ENCODE measurements around the gene P2RY6.

DNA sequence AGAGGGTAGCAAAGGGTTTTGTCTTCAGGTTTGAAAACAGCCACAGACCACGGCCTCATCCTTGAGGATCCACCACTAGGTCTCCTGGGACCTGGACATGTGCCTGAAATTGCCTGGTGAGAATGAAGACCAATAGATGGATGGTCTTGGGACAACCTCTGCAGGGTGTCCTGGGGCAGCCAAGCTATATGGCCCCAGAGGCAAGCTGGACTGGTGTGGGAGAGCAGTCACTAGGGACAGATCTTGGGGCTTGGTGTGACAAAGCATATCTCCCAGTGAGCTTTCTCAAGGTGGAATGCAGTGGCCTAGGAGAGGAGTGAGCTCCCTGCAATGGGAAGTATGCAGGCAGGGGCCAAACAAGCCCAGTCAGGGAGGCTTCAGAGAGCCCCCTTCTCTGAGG is 13.6 kb downstream of the P2RY6 start:
- no peak for TF ChIP-seq POLR2A (IDR thresholded peaks at IDR 0.05; ENCODE audit: low read depth, low read length)
- TF ChIP-seq PAX5 (IDR thresholded peaks at IDR 0.05; ENCODE audit: insufficient read depth, low read length, severe bottlenecking), result no peak
- no peak for TF ChIP-seq POLR2AphosphoS5 (IDR thresholded peaks at IDR 0.05; ENCODE audit: low read depth, low read length)
- no peak for TF ChIP-seq TAF1 (IDR thresholded peaks at IDR 0.05; ENCODE audit: low read depth, low read length)
- TF ChIP-seq SPI1 (IDR thresholded peaks at IDR 0.05; ENCODE audit: low read depth, low read length), result no peak
